H9 (cell line): ENCODE results near the gene TMEM266. TPM values are rescaled to one million over a fixed set of nuclear protein-coding genes. Genes with fewer than 3 reads are reported as not detected.

Source experiments
- DNase-seq: peaks from one replicate; pipeline ENCODE4 v3.0.0-alpha.2; 2017
- H2AFZ ChIP-seq: one replicate; pipeline ENCODE4 v1.6.1; 2013; ENCODE audit warnings: mild to moderate bottlenecking, low read length, control low read depth, moderate library complexity
- H2AK5ac ChIP-seq: 2 replicates; pipeline ENCODE4 v1.6.1; 2013; ENCODE audit warnings: low read length, control low read depth, mixed read lengths; ENCODE audit not compliant: insufficient read length
- H2BK120ac ChIP-seq: one replicate; pipeline ENCODE4 v1.6.1; 2013; ENCODE audit warnings: low read depth, mild to moderate bottlenecking, low read length, control low read depth, inconsistent platforms; ENCODE audit not compliant: poor library complexity, severe bottlenecking
- H2BK12ac ChIP-seq: 2 replicates; pipeline ENCODE4 v1.6.1; 2013; ENCODE audit warnings: low read length, control low read depth, mixed read lengths, low read depth; ENCODE audit not compliant: insufficient read length
- H2BK15ac ChIP-seq: 2 replicates; pipeline ENCODE4 v1.6.1; 2013; ENCODE audit warnings: low read depth, low read length, control low read depth
- H2BK20ac ChIP-seq: one replicate; pipeline ENCODE4 v1.6.1; 2013; ENCODE audit warnings: low read depth, mild to moderate bottlenecking, low read length, control low read depth, inconsistent platforms; ENCODE audit not compliant: poor library complexity, severe bottlenecking
- H2BK5ac ChIP-seq: 2 replicates; pipeline ENCODE4 v1.6.1; 2013; ENCODE audit warnings: low read length, control low read depth, mixed read lengths; ENCODE audit not compliant: insufficient read length
- H3K14ac ChIP-seq: 2 replicates; pipeline ENCODE4 v1.6.1; 2013; ENCODE audit warnings: low read length, control low read depth; ENCODE audit not compliant: insufficient read depth
- H3K18ac ChIP-seq: 2 replicates; pipeline ENCODE4 v1.6.1; 2013; ENCODE audit warnings: low read depth, mild to moderate bottlenecking, mixed read lengths, low read length, control low read depth; ENCODE audit not compliant: insufficient read length
- H3K23ac ChIP-seq: 2 replicates; pipeline ENCODE4 v1.6.1; 2013; ENCODE audit warnings: low read length, control low read depth, mixed read lengths, low read depth; ENCODE audit not compliant: insufficient read length
- H3K23me2 ChIP-seq: 2 replicates; pipeline ENCODE4 v1.6.1; 2013; ENCODE audit warnings: low read depth, mild to moderate bottlenecking, mixed read lengths, low read length, control low read depth; ENCODE audit not compliant: insufficient read length, poor library complexity, severe bottlenecking
- H3K27ac ChIP-seq: 2 replicates; pipeline ENCODE4 v1.5.1; 2013; ENCODE audit warnings: low read length, control low read depth, mixed read lengths, low read depth; ENCODE audit not compliant: insufficient read length
- H3K27me3 ChIP-seq: 2 replicates; pipeline ENCODE4 v1.6.1; 2013; ENCODE audit warnings: low read length, control low read depth, inconsistent platforms; ENCODE audit not compliant: insufficient read depth
- H3K4ac ChIP-seq: 2 replicates; pipeline ENCODE4 v1.6.1; 2013; ENCODE audit warnings: low read depth, mild to moderate bottlenecking, control low read depth, inconsistent platforms, low read length, moderate library complexity
- H3K4me1 ChIP-seq: 2 replicates; pipeline ENCODE4 v1.6.1; 2013; ENCODE audit warnings: low read length, control low read depth, inconsistent platforms; ENCODE audit not compliant: insufficient read depth
- H3K4me2 ChIP-seq: 2 replicates; pipeline ENCODE4 v1.6.1; 2013; ENCODE audit warnings: low read length, control low read depth, mixed read lengths; ENCODE audit not compliant: insufficient read length, insufficient read depth
- H3K56ac ChIP-seq: 2 replicates; pipeline ENCODE4 v1.6.1; 2013; ENCODE audit warnings: low read depth, mild to moderate bottlenecking, mixed read lengths, low read length, control low read depth; ENCODE audit not compliant: insufficient read length
- H3K79me1 ChIP-seq: 2 replicates; pipeline ENCODE4 v1.6.1; 2013; ENCODE audit warnings: low read depth, mild to moderate bottlenecking, moderate library complexity, low read length, control low read depth, inconsistent platforms; ENCODE audit not compliant: insufficient read depth, poor library complexity, severe bottlenecking
- H3K79me2 ChIP-seq: 2 replicates; pipeline ENCODE4 v1.6.1; 2013; ENCODE audit warnings: low read length, control low read depth, inconsistent platforms; ENCODE audit not compliant: insufficient read depth
- H3K9ac ChIP-seq: 2 replicates; pipeline ENCODE4 v1.6.1; 2013; ENCODE audit warnings: low read length, control low read depth, mixed read lengths; ENCODE audit not compliant: insufficient read length; ENCODE audit errors: extremely low read depth
- H3K9me3 ChIP-seq: one replicate; pipeline ENCODE4 v1.6.1; 2013; ENCODE audit warnings: low read depth, low read length, inconsistent platforms; ENCODE audit not compliant: control insufficient read depth
- H3T11ph ChIP-seq: one replicate; pipeline ENCODE4 v1.6.1; 2013; ENCODE audit warnings: mild to moderate bottlenecking, low read length, control low read depth, inconsistent platforms
- H4K20me1 ChIP-seq: one replicate; pipeline ENCODE4 v1.6.1; 2013; ENCODE audit not compliant: control insufficient read depth, insufficient read length, insufficient read depth
- H4K5ac ChIP-seq: 2 replicates; pipeline ENCODE4 v1.6.1; 2013; ENCODE audit warnings: low read depth, mild to moderate bottlenecking, mixed read lengths, low read length, control low read depth; ENCODE audit not compliant: insufficient read length
- H4K8ac ChIP-seq: replicated peaks from 2 replicates; pipeline ENCODE4 v1.6.1; 2013; ENCODE audit warnings: low read length, control low read depth, mixed read lengths, low read depth; ENCODE audit not compliant: insufficient read length
- H4K91ac ChIP-seq: 2 replicates; pipeline ENCODE4 v1.6.1; 2013; ENCODE audit warnings: low read depth, mild to moderate bottlenecking, moderate library complexity, mixed read lengths, low read length, control low read depth; ENCODE audit not compliant: insufficient read length
- H3K27ac Mint-ChIP-seq, 3 experiments: 2 replicates in 2 of 3; 3 replicates in 1 of 3; pipeline ENCODE4 v1.8.0; 2020 to 2021; ENCODE audit warnings: mixed read lengths in 3 of 3, mild to moderate bottlenecking in 1 of 3, moderate library complexity in 1 of 3
- H3K27me3 Mint-ChIP-seq: 2 replicates; pipeline ENCODE4 v1.8.0; 2021; ENCODE audit warnings: low read depth, mild to moderate bottlenecking, moderate library complexity, mixed read lengths
- H3K36me3 Mint-ChIP-seq, 3 experiments: 2 replicates in 2 of 3; 3 replicates in 1 of 3; pipeline ENCODE4 v1.8.0; 2020 to 2021; ENCODE audit warnings: low read depth in 3 of 3, mixed read lengths in 3 of 3; ENCODE audit not compliant: insufficient read depth in 1 of 3
- H3K4me1 Mint-ChIP-seq, 2 experiments: 2 replicates each; pipeline ENCODE4 v1.8.0; 2020; ENCODE audit warnings: mixed read lengths in 2 of 2
- H3K4me3 Mint-ChIP-seq, 2 experiments: 2 replicates in 1 of 2; 3 replicates in 1 of 2; pipeline ENCODE4 v1.8.0; 2020 to 2021; ENCODE audit warnings: mild to moderate bottlenecking in 2 of 2, mixed read lengths in 2 of 2, moderate library complexity in 1 of 2
- H3K9me3 Mint-ChIP-seq, 2 experiments: 2 replicates in 1 of 2; 3 replicates in 1 of 2; pipeline ENCODE4 v1.8.0; 2020; ENCODE audit warnings: mild to moderate bottlenecking in 2 of 2, mixed read lengths in 2 of 2, moderate library complexity in 1 of 2
- WGBS: extraction: QIAGEN DNeasy Blood & Tissue Kit; methylation state at CpG from one replicate; pipeline ENCODE4 v1.1.7; 2013; ENCODE audit warnings: missing lambda C conversion rate, low lambda C conversion rate, mixed read lengths; ENCODE audit not compliant: insufficient read length; ENCODE audit errors: extremely low coverage; 5-methylcytosine and 5-hydroxymethylcytosine counted together
- total RNA-seq: library from RNA; stranded (reverse); gene quantifications from 2 replicates; pipeline ENCODE4 v1.2.1, GENCODE V29; 2021
- TF ChIP-seq, protein P1 (sequence below): fragments of 200-600 bp; sonication (generic); conservative IDR thresholded peaks from 3 replicates; pipeline ENCODE4 v1.8.0; 2021; ENCODE audit warnings: antibody characterized with exemption, mild to moderate bottlenecking

The TMEM266 gene
- total RNA-seq, 1 experiment from 2014 or later = 0.81 TPM

DNA sequence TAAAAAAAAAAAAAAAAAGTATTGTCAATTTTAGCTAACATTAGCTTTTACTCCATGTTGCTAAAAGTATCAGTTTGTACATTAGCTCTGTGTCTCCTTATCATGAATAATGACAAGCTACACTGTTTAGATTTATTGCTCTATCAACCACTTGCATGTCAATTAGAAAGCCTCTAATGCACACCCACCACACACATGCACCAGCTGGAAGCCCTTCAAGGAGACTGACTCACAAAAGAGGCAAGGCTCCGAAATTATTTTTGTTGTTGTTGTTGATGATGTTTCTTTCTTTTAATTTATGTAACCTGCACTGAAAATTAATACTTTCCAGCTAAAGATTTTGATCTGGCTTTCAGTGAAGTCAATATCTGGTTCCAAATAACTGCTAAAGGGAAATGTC, 180.0 kb downstream of the TMEM266 start:
- no peak for DNase-seq
- Histone ChIP-seq H3K79me1 (no peaks in the 10 kb centered on the region), H3K27ac (no peak overlapping the region), H3K23ac (no peak overlapping the region), H2BK20ac (no peak overlapping the region), H2AK5ac (no peak overlapping the region), H3K23me2 (no peaks in the 10 kb centered on the region), H3K4ac (no peak overlapping the region), H3K79me2 (no peaks in the 10 kb centered on the region), H3K9ac (no peak overlapping the region), H2AFZ (no peak overlapping the region), H3K4me2 (no peak overlapping the region), H4K91ac (no peak overlapping the region), H3K4me1 (no peaks in the 10 kb centered on the region), H2BK120ac (no peak overlapping the region), H3K9me3 (no peaks in the 10 kb centered on the region), H2BK15ac (no peak overlapping the region), H2BK5ac (no peak overlapping the region), H3K18ac (no peak overlapping the region), H3K27me3 (no peaks in the 10 kb centered on the region), H2BK12ac (no peak overlapping the region), H3K14ac (no peak overlapping the region), H4K5ac (no peak overlapping the region), H3T11ph (no peak overlapping the region), H3K56ac (no peak overlapping the region), H4K20me1 (no peaks in the 10 kb centered on the region), H4K8ac (no peak overlapping the region)
- Mint-ChIP-seq H3K36me3 (peaks cover 3 to 5% (median 5%) of the 10 kb centered on the region in 3 experiments; a peak in 4 of 7 replicates), H3K9me3 (no peaks in the 10 kb centered on the region), H3K4me1 (peaks cover 4% of the 10 kb centered on the region in 2 experiments), H3K27ac (no peak overlapping the region), H3K27me3 (no peaks in the 10 kb centered on the region), H3K4me3 (no peak overlapping the region)
- TF ChIP-seq, protein P1, sequence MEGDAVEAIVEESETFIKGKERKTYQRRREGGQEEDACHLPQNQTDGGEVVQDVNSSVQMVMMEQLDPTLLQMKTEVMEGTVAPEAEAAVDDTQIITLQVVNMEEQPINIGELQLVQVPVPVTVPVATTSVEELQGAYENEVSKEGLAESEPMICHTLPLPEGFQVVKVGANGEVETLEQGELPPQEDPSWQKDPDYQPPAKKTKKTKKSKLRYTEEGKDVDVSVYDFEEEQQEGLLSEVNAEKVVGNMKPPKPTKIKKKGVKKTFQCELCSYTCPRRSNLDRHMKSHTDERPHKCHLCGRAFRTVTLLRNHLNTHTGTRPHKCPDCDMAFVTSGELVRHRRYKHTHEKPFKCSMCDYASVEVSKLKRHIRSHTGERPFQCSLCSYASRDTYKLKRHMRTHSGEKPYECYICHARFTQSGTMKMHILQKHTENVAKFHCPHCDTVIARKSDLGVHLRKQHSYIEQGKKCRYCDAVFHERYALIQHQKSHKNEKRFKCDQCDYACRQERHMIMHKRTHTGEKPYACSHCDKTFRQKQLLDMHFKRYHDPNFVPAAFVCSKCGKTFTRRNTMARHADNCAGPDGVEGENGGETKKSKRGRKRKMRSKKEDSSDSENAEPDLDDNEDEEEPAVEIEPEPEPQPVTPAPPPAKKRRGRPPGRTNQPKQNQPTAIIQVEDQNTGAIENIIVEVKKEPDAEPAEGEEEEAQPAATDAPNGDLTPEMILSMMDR = no peak
- no CpG with 5 or more reads among the region's 1 CpG for WGBS
